ENCODE measurements around the gene MTNR1A.

The MTNR1A gene

DNA sequence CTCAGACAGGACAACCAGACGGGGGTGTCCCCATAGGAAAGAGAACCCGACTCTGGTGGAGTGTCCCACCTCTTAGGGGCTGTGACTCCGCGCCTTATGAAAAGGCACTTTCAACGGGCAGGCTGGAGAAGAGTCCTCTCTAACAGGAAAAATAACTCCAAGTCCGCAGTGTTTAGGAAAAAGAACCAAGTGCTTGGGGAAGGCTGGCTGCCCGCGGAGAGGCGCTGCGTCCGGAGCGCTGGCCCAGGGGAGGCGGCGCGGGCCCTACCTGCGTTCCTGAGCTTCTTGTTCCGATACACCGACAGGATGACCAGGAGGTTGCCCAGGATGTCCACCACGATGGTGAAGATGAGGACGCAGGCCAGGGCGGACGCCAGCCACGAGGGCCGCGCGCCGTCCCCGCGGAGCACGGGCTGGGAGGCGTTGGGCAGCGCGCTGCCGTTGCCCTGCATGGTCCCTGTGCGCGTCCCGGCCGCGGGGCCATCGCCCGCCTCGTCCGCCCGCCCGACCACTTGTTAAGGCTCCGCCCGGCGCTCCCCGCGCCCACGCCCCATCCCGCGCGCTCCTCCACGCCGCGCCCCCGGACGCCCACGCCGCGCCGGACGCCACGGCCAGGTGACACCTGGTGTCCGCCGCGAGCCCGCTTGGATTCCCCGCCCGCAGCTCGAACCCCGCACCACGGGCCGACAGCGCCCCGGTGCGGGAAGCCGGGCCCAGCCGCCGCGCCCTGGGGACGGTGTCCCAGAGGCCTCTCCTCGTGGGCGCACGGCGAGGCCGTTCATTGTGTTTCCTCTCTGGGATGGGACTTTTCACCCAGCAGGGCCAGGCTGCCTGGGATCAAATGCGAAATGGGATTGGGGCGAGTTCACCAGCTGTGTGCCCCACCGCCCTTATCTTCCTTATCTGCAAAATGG lies at the start of gene MTNR1A:
MTNR1A (minus strand) TSS at position 654 of the 914 bp plus-strand sequence; CDS start at position 452, 202 bp downstream.
- DNase-seq = peak in 2 of 3 experiments; percentile 4 to 25

DNA sequence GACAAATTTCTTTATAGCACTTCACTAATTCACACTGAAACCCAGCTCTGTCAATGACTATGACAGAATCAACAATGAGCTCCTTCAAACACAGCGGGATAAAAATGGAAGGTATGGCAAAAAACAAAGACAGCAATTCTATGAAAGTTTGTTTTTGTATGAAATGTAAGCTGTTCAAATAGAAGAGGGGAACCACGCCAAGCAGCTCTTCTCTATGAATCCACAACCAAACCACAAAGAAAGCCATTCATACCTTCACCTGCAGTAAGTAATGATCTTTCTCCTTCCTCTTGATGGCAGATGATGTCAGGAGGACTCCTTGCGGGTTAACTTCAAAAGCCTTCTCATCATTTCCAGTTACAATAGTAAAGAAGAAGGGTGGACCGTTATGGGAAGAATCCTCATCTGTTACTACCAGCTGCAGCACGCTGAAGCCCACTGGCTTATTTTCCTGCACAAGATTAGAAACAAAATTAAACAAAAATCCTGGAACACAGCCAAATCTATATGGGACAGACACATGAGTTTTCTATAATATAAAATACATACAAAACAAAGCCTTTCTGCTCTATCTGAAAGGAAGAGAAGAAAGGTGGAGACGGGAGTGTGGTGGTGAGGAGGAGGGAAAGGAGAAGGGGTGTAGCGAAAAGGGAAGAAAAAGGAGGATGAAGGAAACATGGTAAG lies 48.9 kb upstream of the MTNR1A start:
- DNase-seq = peak in 1 of 3 experiments; percentile 26

DNA sequence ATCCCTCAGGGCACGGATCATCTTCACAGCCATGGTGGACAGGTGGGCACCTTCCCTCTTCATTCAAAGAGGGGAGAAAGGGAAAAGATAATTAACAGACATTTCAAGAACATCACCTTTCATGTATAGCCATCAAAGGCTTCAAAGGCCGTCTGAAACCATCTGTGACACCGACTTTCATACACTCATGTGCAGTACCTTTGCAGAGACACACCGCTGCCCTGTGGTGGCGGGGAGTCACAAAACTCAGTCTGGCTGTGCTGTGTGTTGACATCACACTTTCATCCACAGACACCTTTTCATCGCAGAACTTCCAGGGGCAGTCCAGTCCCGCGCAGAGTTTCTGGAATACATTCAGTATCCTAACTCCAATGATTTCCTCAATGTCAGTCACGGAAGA lies 47.6 kb upstream of the MTNR1A start:
- no peak for DNase-seq

DNA sequence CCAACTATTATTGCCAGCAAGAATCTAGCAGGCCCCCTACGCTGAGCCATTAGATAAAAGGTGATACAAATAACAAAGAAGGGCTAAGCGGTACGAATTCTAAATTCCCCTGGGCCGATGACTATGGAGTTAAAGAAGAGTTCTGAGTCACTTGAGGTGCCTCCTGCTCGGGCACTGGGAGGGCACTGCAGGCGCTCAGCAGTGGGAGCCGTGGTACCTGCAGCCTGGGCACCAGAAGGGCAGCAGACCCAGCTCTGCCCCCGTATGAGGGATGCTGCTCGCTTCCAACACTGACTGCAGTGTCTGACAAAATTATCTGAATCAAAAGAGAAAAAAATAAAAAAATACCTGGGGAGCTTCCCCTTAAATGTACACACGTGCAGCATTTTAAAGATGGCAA lies 44.1 kb upstream of the MTNR1A start:
- no peak for DNase-seq

DNA sequence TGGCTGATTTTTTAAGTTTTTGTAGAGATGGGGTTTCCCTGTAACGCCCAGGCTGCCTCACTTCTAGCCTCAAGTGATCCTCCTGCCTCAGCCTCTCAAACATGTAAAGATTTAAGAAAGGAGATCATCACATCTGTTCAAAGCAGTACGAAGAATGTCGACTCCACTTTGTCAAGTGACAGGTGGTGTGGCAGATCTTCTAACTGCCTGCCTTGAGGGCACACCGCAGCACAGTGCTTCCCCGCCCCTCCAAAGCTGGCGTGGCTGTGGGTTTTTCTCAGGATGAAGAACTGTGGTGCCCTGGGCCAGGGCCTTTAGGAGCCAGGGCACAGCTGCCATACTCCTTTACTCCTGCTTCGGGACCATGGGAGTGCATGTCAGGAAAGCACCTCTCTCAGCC lies 43.3 kb upstream of the MTNR1A start:
- no peak for DNase-seq

DNA sequence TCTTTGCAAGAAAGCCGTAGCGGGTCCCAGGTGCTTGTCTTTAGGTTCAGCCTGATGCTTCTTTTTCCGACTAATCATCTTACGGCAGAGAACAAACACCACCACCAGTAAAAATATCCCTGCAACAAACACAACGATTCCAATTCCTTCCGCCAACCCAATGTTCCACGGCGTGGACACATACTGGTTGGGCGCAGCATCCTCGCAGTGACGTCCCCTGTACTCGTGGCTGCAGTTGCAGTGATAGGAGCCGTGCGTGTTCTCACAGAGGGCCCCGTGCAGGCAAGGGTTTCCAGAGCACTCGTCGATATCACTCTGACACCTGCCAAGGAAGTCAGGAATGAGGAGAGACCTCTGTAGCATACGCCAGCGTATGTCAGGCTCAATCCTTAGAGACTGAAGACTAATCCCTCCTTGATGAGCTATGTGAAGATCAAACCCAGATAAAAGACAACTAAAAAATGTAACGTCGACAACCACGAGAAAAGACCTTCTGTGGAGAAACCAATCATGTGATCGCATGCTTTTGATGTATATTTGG lies 41.6 kb upstream of the MTNR1A start:
- no peak for DNase-seq

DNA sequence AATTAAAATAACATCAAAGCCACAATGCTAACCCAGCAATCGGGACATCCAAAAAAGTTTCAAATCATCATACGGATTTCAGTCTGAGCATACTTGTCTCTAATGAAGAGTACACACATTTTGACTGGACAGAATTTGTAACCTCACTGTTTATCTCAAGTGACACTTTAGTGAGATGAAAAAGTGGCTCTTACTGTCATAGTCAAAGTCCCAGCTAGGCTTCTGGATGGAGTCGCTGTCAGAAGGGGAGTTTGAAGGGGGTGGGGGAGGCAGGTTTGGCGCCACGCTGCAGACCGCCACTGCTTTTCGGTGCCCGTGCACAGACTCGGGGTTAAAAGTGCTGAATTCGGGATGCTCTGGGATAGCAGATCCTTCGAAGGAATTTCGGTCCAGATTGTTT lies 41.0 kb upstream of the MTNR1A start:
- no peak for DNase-seq

DNA sequence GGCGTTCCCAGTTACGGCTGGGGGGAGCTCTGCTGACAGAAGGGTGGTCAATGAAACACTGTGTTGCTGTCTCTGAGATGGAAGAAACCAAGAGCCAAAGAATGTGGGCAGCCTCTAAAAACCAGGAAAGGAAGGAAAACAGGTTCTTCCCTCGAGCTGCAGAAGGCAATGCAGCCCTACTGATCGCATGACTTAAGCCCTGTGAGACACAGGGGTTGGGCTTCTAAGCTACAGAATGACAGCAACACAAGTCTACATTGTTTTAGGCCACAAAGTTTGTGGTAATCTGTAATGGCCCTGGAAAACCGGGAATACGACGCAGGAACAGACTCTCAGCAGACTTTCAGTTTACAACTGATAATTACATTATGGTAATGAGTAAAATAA lies 38.2 kb upstream of the MTNR1A start:
- DNase-seq = no peak

DNA sequence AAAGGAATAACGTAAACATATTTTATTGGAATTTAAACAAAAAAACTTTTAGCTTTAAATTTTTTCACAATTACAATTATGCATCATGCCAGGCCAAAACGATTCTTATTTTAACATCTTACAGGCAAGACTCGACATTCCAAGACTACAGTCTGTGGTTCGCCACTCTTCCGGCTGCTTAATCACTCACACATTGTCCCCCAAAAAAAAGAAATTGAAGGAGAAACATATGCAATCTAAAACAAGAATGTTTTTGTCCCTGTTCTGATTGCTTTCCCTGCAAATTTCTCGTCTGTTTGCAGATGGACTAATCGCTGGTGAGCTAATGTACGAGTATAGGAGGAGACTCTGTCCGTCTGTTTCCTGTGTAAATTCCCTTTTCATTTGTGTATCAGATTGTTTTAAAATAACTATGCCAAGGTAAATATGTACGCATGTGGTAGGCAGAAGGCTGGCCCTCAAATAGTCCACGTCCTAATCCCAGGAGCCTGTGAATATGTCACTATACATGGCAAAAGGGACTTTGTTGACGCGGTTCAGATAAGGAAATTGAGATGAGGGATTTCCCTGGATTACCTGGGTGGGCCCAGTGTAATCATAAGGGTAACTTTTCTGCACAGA lies 37.7 kb upstream of the MTNR1A start:
- DNase-seq = no peak

DNA sequence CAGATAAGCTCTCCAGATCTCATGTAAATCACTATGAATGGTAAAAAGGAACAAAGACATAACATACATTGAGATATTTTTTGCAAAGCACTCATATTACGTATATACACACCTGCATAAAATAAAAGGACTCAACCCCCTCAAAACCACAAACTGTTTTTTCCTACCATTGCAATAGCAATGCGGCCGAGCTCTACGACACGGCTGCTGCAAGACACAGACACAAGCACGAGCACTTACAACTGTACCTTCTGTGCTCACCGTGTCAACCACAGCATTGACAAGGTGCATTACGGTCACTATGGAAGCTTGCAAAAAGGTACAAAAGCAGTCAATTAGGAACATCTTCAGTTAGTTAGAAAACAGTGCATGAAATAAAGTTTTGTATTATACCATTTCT lies 37.1 kb upstream of the MTNR1A start:
- DNase-seq = no peak

DNA sequence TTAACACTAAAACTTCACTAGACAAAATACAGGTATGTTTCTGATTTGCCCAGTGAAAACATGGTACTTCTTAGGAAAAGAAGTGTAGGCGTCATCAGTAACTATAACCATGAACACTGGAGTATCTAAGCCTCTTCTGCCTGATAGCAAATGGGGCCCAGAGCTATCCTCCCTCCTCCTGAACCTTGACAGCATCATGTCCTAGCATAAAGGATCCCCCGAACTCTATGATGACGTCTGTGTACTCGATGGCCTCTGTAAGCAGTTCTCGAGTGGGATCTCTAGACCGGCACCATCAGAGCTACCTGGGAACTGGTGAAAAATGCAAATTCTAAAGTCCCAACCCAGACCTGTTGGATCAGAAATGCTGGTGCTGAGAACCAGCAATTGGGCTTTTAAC lies 36.3 kb upstream of the MTNR1A start:
- no peak for DNase-seq

DNA sequence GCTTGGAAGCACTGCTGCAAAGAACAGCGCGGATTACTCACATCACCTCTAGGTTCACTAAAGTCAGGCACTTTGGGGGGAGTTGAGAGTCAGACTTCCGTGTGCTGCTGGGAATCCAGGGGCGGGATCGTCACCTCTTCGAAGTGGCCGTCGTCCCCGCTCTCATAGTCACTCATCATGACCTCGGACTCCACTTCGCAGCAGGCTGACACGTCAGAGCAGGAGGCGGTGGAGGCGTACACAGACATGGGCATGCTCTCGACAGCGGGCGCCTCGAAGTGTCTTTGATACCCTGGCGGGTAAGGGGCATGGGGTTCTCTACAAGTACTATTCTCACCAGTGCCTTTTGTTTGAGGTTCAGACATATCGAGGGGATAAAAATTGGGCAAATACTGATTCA lies 33.1 kb upstream of the MTNR1A start:
- no peak for DNase-seq

DNA sequence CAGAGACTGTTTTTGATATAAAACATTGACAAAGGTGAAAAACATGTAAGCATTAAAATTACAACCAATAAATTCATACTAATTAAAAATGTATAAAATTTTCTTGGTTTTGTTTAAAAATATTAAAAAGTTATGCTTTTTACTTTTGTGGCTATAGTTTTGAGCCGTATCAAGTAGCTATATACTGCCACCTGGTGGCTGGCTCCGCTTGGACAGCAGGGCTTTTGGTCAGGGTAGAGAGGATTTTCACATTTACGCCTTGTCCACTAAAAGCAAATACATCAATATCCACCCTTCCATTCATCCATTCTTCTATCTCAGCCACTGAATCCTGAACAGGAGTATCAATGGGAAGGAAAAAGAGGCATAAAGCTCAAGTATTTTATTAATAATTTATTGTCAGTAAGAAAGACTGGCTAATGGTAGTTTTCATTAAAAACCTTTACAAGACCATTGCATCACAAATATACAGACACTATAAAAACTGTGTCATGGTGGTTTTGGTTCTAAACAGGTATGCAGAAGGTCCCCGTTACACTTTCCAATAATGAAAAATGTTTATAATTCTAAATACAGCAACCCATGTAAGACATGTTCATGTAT lies 32.1 kb upstream of the MTNR1A start:
- peak; percentile 19 to 67 (median 25) for DNase-seq

DNA sequence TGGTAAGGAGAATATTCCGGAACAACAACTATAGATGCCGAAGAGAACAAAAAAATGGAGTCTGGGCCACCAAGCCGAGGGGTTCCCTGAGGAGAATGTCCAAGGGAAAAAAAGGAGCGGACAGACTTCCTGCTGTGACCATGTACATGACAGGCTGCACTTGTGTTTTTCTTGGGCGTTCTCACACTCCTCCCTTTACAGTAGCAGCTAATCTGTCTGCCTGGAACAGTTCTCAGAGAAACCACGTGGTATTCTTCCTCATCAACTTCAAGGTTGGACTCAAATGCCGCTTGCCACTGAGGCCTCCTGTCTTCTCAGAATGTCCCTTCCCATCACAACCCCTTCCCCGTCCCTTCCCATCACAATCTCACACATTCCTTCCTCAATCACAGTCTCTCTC lies 30.8 kb upstream of the MTNR1A start:
- no peak for DNase-seq

DNA sequence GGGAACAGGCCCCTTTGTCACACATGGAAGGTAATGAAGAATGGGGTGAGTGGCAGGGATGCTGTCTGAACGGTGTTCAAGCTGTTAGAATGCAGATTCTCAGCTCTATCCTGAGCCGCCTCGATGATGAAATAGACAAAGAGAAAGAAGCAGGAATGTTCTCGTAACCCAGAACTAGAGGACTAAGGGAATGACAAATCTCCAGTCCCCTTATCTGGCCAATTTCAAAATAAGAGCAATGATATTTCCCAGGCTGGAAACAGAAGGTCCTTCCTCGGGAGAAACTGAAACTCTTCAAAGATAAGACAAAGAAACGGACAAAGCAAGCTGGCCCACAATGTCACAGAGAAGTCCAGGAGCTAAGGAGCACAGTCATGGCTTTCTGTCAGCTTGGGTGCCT lies 29.5 kb upstream of the MTNR1A start:
- no peak for DNase-seq

DNA sequence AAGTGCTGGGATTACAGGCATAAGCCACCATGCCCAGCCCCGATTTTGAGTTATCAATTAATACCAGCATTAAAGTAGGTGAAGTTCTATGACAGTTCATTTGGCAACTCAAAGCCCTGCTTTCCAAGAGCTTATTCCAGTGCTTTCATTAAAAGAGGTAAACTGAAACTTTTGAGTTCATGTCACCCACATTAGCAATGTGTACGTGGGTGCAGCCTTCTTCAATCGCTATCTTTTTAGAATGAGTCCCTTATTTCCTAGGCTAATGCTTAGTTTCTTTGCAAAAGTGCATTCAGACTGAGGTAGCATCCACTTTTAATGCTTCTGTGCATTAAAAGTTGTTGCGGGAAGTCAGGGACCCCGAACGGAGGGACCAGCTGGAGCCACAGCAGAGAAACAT lies 26.1 kb upstream of the MTNR1A start:
- DNase-seq = no peak

DNA sequence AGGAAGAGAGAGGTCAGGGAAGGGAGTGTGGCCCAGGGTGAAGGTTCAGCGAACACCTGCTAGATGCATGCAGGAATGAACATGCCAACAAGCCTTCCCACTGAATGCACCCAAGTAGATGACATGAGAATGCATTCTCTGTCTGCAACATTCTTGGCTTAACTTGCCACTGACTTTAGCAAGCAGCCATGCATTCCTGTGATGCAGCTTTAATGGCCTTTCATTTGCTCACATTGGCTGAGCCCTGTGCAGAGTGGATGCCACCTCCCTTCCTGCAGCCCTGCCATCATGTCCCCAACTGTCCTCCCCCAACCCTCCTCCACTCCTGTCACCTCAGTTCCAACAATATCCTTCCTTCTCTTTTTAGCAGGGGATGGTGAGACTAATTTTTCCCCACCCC lies 25.3 kb upstream of the MTNR1A start:
- DNase-seq = no peak

DNA sequence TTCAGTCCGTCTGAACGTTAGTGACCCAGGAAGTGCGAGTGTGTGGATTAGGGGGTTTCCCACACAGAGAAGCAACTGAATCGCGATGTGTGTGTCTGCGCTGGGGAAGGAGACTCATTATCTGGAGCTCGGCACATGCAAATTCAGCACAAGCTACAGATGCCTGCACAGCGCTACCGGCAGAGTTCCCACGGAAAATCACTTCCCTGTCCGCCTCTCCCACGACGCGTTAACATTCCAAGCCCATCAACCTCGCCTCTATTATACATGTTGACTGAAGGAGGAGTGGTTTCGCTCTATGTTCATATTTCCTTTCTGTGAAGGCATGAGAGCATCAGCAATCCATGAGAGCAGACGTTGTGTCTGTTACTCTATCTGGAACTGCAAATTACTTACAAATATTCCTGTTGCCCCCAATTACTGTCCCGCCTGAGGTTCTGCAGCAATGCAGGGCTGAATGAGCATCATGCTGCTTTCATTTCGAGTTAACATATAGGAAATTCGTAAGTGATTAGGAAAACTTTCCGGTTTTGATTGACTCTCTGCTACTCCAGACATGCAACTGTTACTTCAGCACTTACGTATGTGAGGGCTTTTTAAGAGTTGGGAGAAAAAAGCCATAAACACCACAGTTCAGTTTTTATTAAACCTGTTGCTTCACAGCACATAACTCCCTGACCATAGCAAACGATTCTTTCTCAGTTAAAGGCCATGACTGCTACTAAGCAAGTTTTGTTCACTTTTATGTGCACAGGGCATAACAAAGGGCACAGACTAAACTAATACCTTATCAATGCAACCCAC lies 15.0 kb upstream of the MTNR1A start:
- DNase-seq = no peak

DNA sequence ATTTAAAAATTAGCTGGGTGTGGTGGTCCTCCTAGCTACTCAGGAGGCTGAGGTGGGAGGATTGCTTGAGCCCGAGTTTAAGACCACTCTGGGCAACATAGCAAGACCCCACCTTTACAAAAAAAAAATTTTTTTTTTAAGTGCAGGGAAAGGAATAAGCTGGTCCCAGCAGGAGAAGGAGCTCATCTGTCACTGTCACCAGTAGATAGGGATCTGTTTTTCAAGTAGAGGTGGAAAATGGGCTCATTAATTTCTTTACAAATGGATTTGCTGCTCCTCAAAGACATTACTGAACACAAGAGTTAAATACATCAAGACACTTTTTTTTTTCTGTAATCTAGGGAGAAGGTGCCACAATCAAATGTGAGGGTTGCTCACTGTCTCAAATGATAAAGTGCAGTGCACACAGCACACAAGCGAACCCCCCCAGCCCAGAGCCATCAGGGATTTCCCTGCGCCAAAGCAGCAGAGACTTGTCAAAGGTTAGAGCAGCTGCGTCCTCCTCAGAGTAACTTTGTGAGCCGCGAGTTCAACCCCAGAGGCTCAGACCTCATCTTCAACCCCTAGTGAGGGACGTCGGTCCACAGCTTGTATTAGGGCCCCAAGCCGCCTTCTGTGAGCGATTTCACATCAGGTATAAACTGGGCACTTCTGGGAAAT lies 14.3 kb upstream of the MTNR1A start:
- DNase-seq = no peak

DNA sequence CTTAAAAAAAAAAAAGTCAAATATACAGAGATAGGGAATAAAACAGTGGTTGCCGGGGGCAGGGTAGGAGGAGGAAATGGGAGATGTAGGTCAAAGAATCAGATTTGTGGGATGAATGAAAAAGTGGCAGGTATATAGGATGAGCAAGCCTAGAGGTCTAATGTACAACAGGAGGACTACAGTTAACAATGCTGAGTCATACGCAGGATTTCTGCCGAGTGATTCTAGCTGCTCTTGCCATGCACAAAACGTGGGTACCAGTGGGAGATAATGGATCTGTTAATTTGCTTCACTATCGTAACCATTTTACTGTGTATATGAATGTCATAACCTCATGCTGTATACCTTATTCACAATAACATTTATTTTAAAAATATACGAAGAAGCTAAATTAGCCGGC lies 10.7 kb upstream of the MTNR1A start:
- no peak for DNase-seq

DNA sequence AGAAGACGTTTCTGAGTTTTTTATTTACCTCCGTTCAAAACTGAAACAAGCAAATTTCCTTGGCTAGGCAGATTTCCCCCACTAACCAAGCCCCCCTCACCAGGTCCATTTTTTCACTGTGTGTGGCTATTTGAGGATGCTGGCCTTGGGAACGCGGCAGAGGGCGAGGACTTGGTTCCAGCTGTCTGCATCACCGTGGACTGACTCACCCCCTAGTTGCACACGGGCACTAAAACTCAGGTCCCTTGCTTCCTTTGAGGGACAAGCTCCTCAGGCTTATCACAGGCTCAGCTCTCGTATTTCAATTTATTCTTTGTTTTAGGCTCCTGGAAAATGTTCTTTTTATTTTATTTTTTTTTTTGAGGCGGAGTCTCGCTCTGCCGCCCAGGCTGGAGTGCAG lies 8.4 kb upstream of the MTNR1A start:
- DNase-seq = no peak

DNA sequence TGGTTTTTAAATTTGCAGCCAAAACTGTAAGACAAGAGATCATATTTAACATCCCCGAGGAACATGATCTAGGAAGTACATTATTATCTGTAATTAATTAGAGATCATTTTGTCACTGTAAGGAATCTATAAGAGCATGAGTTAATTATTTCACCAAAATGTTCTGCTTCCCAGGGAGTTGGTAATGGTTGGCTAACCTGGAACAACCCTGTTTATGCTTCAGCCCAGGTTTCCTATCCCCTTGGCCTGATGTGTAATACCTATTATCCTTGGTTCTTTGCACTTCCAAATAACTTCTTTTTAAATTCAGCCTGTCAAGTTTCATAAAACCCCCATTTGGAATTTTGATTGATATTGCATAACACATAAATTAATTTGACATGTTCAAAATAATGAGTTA lies 6.4 kb upstream of the MTNR1A start:
- DNase-seq = no peak
